GM12874 (cell line): ENCODE results near the gene SUGP2.

ENCODE experiments used
- TF ChIP-seq, protein P1 (sequence below): IDR thresholded peaks from 2 replicates; pipeline ENCODE4 v1.5.1; 2011; ENCODE audit warnings: low read depth, mild to moderate bottlenecking, control low read depth, low read length, moderate library complexity; ENCODE audit not compliant: insufficient read depth

The SUGP2 gene

GRCh38 chr19:19027228-19027627 is 6.1 kb downstream of the SUGP2 start:
- TF ChIP-seq, protein P1, sequence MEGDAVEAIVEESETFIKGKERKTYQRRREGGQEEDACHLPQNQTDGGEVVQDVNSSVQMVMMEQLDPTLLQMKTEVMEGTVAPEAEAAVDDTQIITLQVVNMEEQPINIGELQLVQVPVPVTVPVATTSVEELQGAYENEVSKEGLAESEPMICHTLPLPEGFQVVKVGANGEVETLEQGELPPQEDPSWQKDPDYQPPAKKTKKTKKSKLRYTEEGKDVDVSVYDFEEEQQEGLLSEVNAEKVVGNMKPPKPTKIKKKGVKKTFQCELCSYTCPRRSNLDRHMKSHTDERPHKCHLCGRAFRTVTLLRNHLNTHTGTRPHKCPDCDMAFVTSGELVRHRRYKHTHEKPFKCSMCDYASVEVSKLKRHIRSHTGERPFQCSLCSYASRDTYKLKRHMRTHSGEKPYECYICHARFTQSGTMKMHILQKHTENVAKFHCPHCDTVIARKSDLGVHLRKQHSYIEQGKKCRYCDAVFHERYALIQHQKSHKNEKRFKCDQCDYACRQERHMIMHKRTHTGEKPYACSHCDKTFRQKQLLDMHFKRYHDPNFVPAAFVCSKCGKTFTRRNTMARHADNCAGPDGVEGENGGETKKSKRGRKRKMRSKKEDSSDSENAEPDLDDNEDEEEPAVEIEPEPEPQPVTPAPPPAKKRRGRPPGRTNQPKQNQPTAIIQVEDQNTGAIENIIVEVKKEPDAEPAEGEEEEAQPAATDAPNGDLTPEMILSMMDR = no peak

GRCh38 chr19:19026299-19026971 is 6.9 kb downstream of the SUGP2 start:
- TF ChIP-seq, protein P1 = 0 out of 2 replicates have a peak, but pooled peaks have one; percentile 1

- TF ChIP-seq, protein P1 = no peak
These were observed 7.5 kb downstream of the SUGP2 start for GRCh38 chr19:19025861-19026260.

DNA sequence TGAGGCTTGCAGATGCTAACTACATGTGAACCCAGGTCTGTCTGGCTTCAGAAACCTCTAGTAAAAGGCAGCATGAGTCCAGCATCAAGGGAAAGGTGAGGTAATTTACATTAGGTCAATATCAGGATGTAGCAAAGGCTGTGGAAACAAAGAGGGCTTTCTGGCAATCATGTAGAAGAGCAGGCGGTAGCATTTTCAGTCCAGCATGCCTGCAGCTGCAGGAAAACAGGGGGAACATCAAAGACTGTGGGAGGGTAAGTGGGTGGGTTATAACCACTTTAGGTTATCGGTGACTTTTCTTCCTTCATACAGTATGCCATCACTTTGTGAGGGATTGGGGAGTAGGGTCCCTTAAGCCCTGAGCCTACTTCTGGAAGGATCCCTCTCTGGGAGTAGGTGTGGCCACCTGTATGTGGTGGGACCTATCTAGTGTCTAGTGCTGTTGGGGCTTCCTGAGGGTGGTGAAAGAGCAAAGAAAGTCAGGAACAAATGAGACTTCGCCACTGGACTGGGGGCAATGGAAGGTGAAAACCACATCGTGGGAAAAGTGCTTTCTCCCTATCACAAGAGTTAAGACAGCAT is 10.8 kb downstream of the SUGP2 start:
- TF ChIP-seq, protein P1 = no peak

DNA sequence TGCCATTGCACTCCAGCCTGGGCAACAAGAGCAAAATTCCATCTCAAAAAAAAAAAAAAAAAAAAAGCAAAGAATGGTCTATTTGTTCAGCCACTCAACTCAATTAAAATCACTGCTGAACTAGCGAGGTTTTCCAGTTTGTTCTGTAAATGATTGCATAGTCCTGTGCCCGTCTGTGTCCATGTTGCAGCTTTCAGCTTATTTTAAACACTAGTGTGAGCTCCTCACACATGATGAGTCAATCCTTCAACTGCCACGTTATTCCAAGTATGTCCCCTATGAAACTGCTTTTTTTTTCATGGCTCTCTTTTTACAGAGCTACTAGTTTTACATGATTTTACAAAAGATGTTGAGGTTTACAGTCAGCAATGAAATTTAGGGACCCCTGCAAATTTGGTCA is 12.2 kb downstream of the SUGP2 start:
- TF ChIP-seq, protein P1 = no peak

GRCh38 chr19:19010551-19010950 is 22.8 kb downstream of the SUGP2 start:
- TF ChIP-seq, protein P1 = no peak

DNA sequence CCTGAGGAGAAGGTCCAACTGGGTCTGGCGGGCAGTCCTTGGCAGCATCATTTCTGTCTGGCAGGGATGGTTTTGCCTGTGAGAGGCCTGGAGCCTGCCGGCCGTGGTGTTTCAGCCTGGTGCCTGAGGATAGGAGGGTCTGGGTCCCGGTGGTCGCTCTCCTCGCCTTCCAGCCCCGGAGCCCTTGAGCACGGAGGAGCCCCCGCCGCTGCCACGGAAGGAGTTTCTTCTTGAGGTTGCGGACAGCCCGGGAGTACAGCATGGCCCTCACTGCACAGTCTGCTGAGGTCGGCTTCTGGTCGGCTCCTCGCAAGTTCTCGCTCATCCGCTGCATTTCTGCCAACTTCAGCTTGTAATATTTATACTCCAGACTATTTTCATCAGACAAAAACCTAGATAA is 23.4 kb downstream of the SUGP2 start:
- TF ChIP-seq, protein P1 = no peak
